Activated CD8-positive, alpha-beta memory T cell treated with anti-CD3 and anti-CD28 coated beads for 36 hours (primary cell): ENCODE results near the gene HLA-DPA1. TPM values are rescaled to one million over a fixed set of nuclear protein-coding genes. Genes with fewer than 3 reads are reported as not detected.

ENCODE experiments used
- CTCF ChIA-PET: fragments of 350-600 bp; sonication (Branson Sonifier 250); formaldehyde crosslinking; loops from one replicate; lab custom pipeline; 2021; ENCODE audit warnings: antibody characterized with exemption; lab: Charles Lee
- POLR2A ChIA-PET: fragments of 350-600 bp; sonication (Branson Sonifier 250); formaldehyde crosslinking; loops from one replicate; lab custom pipeline; 2021; ENCODE audit warnings: antibody characterized with exemption; lab: Charles Lee
- total RNA-seq, 2 experiments: library from RNA; stranded (reverse); gene quantifications; one replicate each; pipeline ENCODE4 v1.2.3, GENCODE V29; 2021

Gene HLA-DPA1
- total RNA-seq, 2 experiments from 2014 or later = 43.5 to 46.9 TPM

DNA sequence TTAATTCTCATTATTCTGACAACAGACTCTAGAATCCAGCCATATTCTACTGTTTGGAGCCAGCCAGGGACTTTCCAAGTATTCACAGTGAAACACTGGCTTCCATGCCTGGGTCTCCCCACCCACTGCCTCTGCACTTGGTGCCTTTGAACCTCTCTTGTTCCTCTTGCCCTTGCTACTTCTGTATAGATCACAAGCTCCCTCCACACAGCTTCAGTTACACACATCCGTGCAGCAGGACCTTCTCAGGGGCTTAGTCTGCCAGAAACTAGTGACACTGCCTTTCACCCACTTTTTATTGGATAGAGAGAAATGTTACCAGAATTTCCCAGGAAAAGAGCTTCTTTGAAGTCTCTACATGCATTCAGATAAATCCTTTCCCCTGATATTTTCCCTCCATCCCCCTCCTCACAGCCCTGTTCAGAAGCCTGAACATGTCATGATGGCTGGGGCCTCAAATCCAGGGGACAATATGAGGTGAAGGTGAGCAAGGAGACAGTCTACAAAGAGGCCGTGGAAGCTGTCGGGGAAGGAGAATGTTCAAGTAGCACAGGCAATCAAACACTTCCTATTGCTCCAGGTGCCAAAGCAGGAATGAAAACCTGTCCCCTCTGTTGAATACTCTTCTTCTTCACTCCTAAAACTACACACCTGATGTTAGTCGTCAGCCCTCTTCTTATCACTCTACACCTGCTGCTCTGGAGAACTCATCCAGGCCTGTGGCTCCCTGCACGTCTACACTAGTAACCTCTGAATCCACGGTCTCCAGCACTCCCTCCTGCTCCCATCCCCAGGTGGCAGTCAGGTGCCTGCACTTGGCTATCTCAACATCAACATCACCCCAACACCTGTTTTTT, 43.9 kb downstream of the HLA-DPA1 start:
- POLR2A ChIA-PET = interaction anchor here (0.6 to 0.8 kb wide), 2 partner anchors 43 to 46 kb away, joined by 3 read pairs; partner anchors contain the start of gene HLA-DPB1

DNA sequence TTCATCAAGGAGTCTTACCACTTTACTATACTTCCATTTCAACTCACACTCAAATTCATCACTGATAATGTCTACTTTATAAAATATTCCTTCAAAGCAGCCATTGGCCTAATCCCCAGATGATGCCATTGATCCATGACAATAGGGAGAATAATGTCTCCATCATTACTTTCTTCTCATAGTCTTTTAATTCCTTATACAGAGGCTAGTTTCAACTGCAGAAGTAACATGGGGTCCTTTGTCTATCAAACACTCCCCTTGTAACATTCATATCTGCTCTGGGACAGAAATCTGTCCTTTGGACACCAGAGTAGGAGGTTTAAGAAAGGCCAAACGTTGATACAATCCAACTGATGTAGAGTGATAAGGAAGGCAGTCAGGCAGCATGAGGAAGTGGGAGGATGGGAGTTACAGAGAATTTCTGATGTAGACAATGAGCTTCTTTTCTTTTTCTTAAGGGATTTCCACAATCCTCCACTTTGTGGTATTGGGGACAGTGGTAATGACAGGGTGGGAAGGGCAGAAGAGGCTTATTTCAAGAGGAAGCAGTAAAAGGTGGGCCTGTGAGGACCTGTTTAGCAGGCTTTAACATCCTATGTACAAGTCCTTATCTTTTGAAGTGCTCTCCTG, 45.1 kb downstream of the HLA-DPA1 start:
- ChIA-PET POLR2A (interaction anchor here (0.6 to 0.8 kb wide), 2 partner anchors 44 to 47 kb away, joined by 3 read pairs; partner anchors contain the start of gene HLA-DPB1), CTCF (no interaction called here)

More for the DNA sequence above, 43.9 kb downstream of the HLA-DPA1 start:
- CTCF ChIA-PET = no interaction called here

DNA sequence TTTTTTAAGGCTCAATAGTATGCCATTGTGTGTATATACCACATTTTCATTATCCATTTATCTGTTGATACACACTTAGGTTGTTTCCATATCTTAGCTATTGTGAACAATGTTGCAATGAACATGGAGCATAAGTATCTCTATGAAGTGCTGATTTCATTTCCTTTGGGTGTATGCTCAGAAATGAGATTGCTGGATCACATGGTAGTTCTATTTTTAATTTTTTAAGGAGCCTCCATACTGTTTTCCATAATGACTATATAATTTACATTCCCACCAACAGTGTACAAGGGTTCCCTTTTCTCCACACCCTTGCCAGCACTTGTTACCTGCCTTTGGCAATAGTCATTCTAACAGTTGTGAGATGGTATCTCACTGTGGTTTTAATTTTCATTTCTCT, 48.9 kb downstream of the HLA-DPA1 start:
- ChIA-PET CTCF (no interaction called here), POLR2A (no interaction called here)

DNA sequence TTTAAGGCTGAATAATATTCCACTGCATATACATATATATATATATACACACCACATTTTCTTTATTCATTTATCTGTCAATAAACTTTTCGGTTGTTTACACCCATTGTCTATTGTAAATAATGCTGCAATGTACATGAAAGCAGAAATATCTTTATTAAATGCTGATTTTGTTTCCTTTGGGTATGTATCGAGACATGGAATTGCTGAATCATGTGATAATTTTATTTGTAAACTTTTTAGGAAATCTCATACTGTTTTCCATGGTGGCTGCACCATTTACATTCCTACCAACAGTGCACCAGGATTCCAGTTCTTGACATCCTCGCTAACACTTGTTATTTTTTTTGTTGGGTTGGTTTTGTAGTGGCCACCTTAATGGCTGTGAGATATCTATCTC, 49.9 kb downstream of the HLA-DPA1 start:
- CTCF ChIA-PET = no interaction called here
- POLR2A ChIA-PET = no interaction called here

DNA sequence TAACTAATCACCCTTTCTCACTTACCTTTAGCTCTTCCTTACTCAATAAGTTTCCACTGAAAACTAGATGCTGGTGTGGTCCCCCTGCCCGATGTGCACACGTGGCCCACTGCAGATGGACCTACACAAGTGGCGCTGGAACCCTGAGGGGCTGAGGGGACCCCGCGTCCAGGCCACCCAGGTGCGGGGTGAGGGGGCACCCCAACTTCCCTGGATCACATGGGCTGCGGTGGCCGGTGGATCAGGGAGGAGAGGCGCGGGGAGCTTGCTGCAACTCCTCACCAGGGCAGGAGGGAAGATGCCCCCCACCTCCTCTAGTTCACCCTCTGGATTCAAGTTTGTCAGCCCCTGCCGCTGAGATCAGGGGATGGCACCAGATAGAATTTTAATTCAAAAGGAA, 51.5 kb downstream of the HLA-DPA1 start:
- CTCF ChIA-PET = no interaction called here
- POLR2A ChIA-PET = no interaction called here

DNA sequence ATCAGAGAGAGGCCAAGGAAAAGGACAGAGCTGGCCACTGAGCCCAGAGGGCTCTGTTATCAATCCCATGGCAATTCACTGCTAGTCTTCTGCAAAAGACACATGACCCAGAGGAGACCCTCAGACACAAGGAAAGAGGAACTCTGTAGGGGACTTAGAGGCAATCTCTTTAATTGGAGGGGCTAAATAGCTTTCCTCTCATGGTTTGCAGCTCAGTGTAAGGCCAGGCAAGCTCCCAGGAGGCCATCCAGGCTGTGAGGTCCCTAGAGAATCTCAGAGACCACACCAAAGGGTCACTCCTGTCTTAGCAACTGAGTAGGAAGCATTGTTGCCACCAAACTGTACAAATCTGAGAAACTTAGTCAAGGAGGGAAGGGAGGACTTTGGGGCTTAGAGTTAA, 54.1 kb downstream of the HLA-DPA1 start:
- ChIA-PET CTCF (no interaction called here), POLR2A (no interaction called here)

DNA sequence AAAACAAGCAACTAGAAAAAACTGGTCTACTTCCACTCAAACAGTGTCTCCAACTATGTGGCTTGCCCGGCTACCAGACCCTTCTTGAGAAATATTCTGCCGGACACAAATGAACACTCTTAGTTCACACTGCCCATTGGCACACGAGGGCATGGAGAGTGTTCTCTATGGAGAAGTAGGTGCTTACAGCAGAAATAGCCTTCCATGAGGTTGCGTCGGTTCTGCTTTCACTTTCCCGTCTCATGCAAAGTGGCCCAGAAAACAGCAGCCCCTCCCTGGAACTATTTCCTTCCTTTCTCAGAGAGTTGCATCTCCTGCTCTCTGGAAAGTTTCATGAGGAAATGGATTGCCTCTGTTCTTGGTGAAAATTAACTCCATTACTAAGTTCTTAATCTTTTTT, 54.5 kb downstream of the HLA-DPA1 start:
- ChIA-PET POLR2A (no interaction called here), CTCF (no interaction called here)

DNA sequence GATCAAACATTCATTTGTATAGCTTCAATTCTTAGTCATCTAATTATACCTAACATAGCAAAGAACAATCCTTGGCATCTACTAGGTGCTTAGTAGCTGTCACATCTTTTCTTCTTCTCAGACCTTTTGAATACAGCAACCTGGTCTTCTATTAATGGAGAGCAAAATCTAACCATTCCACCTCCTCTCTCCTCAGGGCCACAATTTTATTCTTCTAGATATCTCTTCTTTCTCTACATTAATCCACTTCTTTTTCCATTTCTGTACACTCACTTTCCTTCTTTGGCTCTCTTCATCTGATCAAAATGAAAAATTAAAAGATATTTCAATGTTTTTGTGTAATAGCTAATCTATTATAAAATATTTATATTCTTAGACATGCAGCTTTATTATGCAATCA, 55.0 kb downstream of the HLA-DPA1 start:
- ChIA-PET POLR2A (no interaction called here), CTCF (interaction anchor here (0.7 kb wide), 1 partner anchor 54 kb away, joined by 3 read pairs; no protein-coding TSS in a partner anchor)

DNA sequence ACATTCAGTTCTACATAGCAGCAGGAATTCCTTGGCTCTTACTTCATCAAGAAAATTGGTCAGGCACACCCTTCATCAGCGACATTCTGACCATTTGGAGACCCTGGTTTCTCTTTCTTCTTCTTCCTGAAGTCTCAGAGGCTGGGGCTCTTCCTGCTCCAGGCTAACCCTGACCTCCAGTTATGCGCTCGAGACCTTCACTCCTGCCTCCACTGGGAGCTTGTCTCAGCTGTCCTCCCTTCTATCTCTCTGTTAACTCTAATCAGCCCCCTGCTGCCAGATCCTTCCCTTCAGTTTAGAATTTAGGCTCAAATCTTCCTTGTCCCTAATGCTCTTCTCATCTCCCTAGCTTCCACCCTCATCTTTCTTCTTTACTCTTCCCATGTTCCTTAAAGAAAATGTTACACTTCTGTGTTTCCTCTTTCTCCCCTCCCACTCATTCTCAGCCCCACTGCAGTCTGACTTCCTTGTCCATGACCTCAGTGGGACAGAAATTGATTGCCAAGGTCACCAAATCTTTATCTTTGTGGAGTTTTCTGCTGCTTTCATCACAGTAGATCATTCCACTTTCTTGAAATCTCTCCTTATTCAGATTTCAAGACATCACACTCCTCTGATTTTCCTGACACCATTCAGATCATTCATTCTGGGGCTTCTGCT, 55.6 kb downstream of the HLA-DPA1 start:
- POLR2A ChIA-PET = no interaction called here
- CTCF ChIA-PET = interaction anchor here (0.7 to 1.9 kb wide), 2 partner anchors 33 to 54 kb away, joined by 3 to 6 read pairs; no protein-coding TSS in a partner anchor

DNA sequence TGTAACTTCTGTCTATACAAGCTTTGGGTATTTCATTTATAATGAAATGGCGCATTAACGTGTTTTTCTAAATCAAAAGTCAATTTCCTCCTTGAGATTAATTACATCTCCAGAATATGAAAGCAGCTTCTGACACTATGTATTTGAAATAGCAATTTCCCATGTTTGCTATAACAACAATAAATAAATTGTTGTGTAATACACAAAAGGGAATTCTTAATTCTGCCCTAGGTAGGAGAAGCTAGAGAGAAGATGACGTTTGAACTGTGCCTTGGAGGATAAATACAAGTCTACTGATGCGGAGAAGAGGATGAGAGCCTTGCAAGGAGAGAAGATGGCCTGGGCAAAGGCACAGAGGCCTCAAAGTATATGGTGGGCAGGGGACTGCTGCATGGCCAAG, 56.4 kb downstream of the HLA-DPA1 start:
- POLR2A ChIA-PET = no interaction called here
- CTCF ChIA-PET = interaction anchor here (0.6 to 1.9 kb wide), 4 partner anchors 32 to 231 kb away, joined by 3 to 6 read pairs (median 3); no protein-coding TSS in a partner anchor

DNA sequence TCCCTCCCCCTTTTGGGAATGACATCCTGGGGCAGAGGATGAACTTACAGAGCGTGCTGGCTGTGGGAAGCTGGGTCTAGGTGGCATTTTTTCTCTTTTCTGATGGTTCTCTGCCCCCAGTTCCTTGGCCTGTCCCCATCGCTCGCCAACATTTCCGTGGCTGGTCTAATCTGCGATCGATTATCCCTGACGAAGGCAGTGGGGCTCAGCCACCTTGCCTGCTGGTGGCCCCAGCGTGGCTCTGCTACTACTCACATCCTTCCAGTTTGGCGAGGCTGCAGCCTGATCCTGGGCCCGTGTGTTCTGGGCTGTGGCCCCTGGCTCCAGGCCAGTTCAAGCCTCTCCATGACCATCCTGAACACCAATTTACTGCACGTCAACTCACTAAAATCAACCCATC, 57.7 kb downstream of the HLA-DPA1 start:
- ChIA-PET CTCF (interaction anchor here (1.0 to 2.5 kb wide), 5 partner anchors 31 to 75 kb away, joined by 3 to 10 read pairs (median 4); partner anchors contain the start of gene HLA-DPB1), POLR2A (no interaction called here)

DNA sequence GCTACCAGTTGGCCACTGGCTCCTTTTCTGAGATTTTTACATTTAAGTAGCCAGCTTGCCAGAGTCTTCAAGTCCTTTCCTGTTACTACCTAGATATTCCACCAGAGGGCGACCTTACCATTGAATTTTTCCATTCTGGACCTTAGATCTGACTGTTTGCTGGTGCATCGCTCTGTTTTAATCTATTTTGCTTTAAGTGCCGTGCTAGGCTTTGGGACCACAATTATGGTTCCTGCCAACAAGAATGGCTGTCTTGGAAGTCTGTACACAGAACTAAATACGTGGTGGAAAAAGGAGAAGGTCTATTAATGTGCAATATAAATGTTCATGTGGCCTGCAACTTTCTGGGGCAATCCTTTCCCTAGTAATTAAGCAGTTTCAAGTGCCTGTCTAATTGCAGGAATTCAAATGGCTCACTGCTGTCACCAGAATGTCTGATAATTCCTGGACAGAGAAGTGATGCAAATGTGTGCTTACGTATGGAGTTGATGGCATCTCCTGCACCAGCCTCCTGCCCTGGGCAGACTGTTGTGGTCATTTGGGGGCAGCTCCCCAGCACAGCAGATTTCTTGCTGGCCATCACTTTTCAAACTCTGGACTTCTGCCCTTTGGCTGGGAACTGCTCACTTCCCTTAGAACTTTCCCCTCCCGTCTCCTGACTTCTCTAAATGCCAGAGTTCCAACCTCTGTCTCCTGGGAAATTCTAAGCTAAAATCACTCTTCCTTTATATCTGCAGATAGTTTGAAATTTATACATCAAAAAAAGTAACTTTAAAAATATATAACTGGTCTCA, 58.4 kb downstream of the HLA-DPA1 start:
- ChIA-PET POLR2A (interaction anchor here (1.3 kb wide), 1 partner anchor 43 kb away, joined by 3 read pairs; no protein-coding TSS in a partner anchor), CTCF (interaction anchor here (0.7 to 2.5 kb wide), 9 partner anchors 30 to 233 kb away, joined by 3 to 10 read pairs (median 4); partner anchors contain the start of gene HLA-DPB1)

Other genes starting within 250 kb of the HLA-DPA1 start
- 100 to 1,000 TPM; 178 to 199 TPM for gene TAP2, start 234.9 kb downstream of the HLA-DPA1 start, total RNA-seq
- gene PSMB8, start 229.6 kb downstream of the HLA-DPA1 start, total RNA-seq = 100 to 1,000 TPM; 295 TPM
- gene TAP1, start 219.9 kb downstream of the HLA-DPA1 start, total RNA-seq = 100 to 1,000 TPM; 296 to 298 TPM
- gene PSMB9, start 219.5 kb downstream of the HLA-DPA1 start, total RNA-seq = 100 to 1,000 TPM; 206 to 207 TPM
- gene HLA-DMB, start 132.6 kb downstream of the HLA-DPA1 start, total RNA-seq = 1 to 10 TPM; 2.2 to 2.6 TPM
- 10 to 100 TPM in 1 of 2 experiments, 1 to 10 TPM in 1; 9.9 to 11.7 TPM for gene HLA-DMA, start 120.6 kb downstream of the HLA-DPA1 start, total RNA-seq
- gene BRD2, start 105.1 kb downstream of the HLA-DPA1 start, total RNA-seq = 100 to 1,000 TPM; 327 to 333 TPM
- 1 to 10 TPM; 3.6 to 4.8 TPM for gene HLA-DOA, start 64.1 kb downstream of the HLA-DPA1 start, total RNA-seq
- 10 to 100 TPM; 10.4 to 10.9 TPM for gene HLA-DPB1, start 2.3 kb upstream of the HLA-DPA1 start, total RNA-seq
- gene COL11A2, start 118.8 kb upstream of the HLA-DPA1 start, total RNA-seq = 1 to 10 TPM; 1.1 TPM
- 10 to 100 TPM; 43.8 to 44.2 TPM for gene RXRB, start 127.0 kb upstream of the HLA-DPA1 start, total RNA-seq
- 10 to 100 TPM; 60.1 to 62.4 TPM for gene SLC39A7, start 127.2 kb upstream of the HLA-DPA1 start, total RNA-seq
- 10 to 100 TPM; 20.6 to 25.4 TPM for gene HSD17B8, start 131.0 kb upstream of the HLA-DPA1 start, total RNA-seq
- 10 to 100 TPM; 36.4 to 38.8 TPM for gene RING1, start 134.9 kb upstream of the HLA-DPA1 start, total RNA-seq
- gene VPS52, start 198.2 kb upstream of the HLA-DPA1 start, total RNA-seq = 10 to 100 TPM; 45.3 to 48.0 TPM
- 1,000 to 10,000 TPM; 3,727 to 3,736 TPM for gene RPS18, start 198.4 kb upstream of the HLA-DPA1 start, total RNA-seq
- 1 to 10 TPM; 2.6 to 3.2 TPM for gene B3GALT4, start 203.5 kb upstream of the HLA-DPA1 start, total RNA-seq
- 100 to 1,000 TPM; 106 to 118 TPM for gene WDR46, start 215.6 kb upstream of the HLA-DPA1 start, total RNA-seq
- 100 to 1,000 TPM; 118 to 120 TPM for gene PFDN6, start 216.0 kb upstream of the HLA-DPA1 start, total RNA-seq
- gene RGL2, start 225.3 kb upstream of the HLA-DPA1 start, total RNA-seq = 10 to 100 TPM; 22.2 to 23.2 TPM
- gene TAPBP, start 240.4 kb upstream of the HLA-DPA1 start, total RNA-seq = 100 to 1,000 TPM; 184 to 189 TPM
- gene ZBTB22, start 244.1 kb upstream of the HLA-DPA1 start, total RNA-seq = 1 to 10 TPM; 6.2 to 7.1 TPM
- 10 to 100 TPM; 87.5 to 96.3 TPM for gene DAXX, start 249.3 kb upstream of the HLA-DPA1 start, total RNA-seq